RWPE1 (cell line): Measurements from ENCODE around the gene SHB.

Experiments
- CTCF ChIA-PET: fragments of 350-600 bp; sonication (Branson Sonifier 250); formaldehyde crosslinking; extraction: SDS; loops from one replicate; lab custom pipeline; 2021; lab: Yijun Ruan, JAX
- POLR2A ChIA-PET: fragments of 400-600 bp; formaldehyde crosslinking; extraction: SDS; loops from one replicate; lab custom pipeline; 2020; ENCODE audit warnings: antibody characterized with exemption; ENCODE audit not compliant: low non-redundant PET; lab: Yijun Ruan, JAX
- DNase-seq: peaks from one replicate; pipeline ENCODE4 v3.0.0; 2012; ENCODE audit warnings: low spot score
- H3K27ac ChIP-seq: fragments of 450-650 bp; 2 replicates; pipeline ENCODE4 v1.5.1; 2017
- TF ChIP-seq, protein P1 (sequence below): fragments of 450-650 bp; conservative IDR thresholded peaks from 2 replicates; pipeline ENCODE4 v1.5.1; 2017; ENCODE audit warnings: low read depth, mild to moderate bottlenecking

SHB gene

DNA sequence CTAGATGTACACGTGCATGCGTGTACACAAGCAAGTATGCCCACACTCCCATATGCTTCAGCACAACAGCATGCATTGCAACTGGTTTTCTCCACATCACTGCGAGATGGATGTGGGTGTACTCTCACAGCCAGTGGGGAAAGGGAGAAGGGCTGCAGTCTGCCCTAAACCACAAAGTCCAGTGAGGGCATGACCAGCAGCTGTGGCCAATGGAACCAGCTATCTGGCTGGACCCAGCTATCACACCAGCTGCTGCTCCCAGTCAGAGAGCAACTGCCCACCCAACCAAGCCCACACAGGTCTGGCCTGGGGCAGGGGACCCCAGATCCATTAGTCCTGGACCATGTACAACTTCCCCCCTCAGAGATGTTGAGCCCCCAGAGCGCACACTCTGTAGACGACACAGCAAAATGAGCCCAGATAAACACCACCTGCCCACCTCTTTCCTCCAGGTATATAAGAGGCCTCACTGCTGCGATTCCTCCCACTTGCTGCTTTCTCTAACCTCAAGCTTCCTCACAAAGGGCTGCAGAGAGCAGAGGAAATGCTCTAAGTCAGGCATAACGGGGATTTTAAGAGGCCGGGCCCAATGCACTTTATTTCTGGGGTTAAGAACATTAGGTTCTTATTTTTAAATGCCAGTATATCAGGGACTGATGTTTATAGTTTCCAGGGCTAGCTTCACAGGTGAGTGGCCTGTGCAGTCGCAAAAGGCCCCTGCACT lies 39.0 kb downstream of the SHB start:
- POLR2A ChIA-PET = no interaction called here
- no peak for DNase-seq
- TF ChIP-seq, protein P1, sequence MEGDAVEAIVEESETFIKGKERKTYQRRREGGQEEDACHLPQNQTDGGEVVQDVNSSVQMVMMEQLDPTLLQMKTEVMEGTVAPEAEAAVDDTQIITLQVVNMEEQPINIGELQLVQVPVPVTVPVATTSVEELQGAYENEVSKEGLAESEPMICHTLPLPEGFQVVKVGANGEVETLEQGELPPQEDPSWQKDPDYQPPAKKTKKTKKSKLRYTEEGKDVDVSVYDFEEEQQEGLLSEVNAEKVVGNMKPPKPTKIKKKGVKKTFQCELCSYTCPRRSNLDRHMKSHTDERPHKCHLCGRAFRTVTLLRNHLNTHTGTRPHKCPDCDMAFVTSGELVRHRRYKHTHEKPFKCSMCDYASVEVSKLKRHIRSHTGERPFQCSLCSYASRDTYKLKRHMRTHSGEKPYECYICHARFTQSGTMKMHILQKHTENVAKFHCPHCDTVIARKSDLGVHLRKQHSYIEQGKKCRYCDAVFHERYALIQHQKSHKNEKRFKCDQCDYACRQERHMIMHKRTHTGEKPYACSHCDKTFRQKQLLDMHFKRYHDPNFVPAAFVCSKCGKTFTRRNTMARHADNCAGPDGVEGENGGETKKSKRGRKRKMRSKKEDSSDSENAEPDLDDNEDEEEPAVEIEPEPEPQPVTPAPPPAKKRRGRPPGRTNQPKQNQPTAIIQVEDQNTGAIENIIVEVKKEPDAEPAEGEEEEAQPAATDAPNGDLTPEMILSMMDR = no peak
- H3K27ac ChIP-seq = peak overlapping the region; percentile 33
- CTCF ChIA-PET = interaction anchor here (0.9 kb wide), 1 partner anchor 116 kb away, joined by 5 read pairs; no protein-coding TSS in a partner anchor

DNA sequence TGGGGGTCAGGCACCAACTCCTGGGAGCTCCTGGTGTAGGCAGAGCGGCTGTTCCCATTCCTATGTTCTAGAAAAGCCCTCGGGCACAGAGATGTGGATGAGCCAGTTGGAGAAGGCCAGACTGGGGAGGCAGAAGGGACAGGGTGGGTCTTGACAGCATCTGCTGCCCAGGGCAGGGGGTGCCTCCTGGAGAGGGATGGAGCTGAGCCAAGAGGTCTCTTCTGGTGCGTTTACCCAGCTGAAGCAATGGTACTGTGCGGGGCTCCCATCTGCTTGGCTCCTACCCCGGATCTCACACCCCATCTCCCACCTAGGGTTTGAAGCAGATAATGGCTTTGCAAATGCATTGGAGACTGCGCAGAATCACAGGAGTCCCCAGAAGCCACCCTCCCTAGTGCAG lies 41.3 kb downstream of the SHB start:
- CTCF ChIA-PET = interaction anchor here (0.6 kb wide), 1 partner anchor 111 kb away, joined by 3 read pairs; no protein-coding TSS in a partner anchor
- DNase-seq = no peak
- TF ChIP-seq, protein P1 = no peak
- POLR2A ChIA-PET = no interaction called here
- peak overlapping the region; percentile 98 for H3K27ac ChIP-seq

DNA sequence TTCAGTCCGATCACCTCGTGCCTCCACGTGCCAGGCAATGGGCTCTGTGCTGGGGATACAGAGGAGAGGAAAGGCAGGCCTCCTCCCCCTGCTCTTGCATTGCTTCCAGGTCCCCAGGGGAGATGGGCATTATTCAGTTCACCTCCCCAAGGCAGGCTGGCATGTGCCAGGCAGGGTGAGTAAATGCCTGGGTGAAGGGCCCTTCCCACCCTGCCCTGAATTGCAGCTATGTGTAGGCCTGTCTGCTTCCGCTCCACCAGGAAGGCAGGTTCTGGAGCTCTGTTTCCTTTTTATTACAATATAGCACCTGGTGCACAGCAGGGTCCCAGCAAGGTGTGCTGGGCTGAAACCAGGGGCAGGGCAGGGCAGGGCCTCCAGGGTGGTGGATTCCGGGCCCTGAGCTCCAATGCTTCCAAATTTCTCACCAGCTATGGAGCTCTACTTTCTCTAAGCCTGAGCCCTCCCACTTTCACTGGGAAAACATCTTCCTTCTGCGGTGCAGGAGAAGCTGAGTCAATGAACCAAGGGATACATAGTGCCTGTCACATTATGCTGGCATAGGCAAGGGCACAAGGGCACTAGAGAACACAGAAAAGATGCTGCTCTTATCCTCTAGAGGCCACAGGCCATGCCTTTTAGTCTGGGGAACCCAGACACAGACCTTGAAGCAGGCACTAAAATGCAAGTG lies 42.0 kb downstream of the SHB start:
- no peak for DNase-seq
- ChIA-PET CTCF (no interaction called here), POLR2A (interaction anchor here (0.6 to 1.3 kb wide), 3 partner anchors 9 to 35 kb away, joined by 3 to 6 read pairs (median 4); no protein-coding TSS in a partner anchor)
- TF ChIP-seq, protein P1 = no peak
- H3K27ac ChIP-seq = peak overlapping the region; percentile 98

DNA sequence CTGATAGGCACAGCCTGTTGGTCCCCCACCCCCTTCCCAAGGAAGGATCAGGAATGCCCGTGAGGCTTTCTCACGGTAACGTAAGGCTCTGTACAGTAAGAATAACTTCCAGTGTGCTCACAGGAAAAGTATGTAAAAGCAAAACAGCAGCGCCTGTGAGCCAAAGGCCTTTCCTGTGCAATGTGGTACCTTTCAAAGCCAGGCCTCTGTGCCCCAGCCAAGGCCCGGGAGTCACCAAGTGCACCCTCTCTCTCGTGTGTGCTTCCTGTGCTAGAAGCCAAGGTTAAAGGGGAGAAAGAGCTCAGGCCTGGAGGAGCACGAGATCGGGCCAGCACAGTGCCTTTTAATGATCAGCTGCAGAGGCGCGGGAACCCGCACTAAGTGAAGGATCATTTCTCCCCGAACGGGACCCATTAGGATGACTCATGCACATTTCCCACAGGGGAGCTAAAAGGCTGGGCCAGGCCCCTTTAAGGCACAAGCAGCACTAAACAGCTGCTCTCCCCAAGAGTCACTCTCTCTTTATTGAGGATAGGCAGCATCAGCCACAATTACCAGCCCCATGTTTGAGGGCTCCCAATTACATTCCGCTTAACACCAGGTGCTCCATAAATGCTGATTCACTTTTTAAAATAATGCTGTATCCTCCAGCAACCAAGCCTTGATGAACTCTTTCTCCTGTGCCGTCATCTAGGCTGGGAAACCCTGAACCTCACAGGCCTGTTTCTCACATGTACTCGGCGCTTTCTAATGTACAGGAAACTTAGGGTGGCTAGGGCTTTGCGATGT lies 42.8 kb downstream of the SHB start:
- DNase-seq = peak; percentile 83
- ChIA-PET CTCF (no interaction called here), POLR2A (interaction anchor here (0.9 to 1.3 kb wide), 2 partner anchors 10 to 36 kb away, joined by 3 to 6 read pairs; no protein-coding TSS in a partner anchor)
- TF ChIP-seq, protein P1 = no peak
- peak overlapping the region; percentile 98 for H3K27ac ChIP-seq

DNA sequence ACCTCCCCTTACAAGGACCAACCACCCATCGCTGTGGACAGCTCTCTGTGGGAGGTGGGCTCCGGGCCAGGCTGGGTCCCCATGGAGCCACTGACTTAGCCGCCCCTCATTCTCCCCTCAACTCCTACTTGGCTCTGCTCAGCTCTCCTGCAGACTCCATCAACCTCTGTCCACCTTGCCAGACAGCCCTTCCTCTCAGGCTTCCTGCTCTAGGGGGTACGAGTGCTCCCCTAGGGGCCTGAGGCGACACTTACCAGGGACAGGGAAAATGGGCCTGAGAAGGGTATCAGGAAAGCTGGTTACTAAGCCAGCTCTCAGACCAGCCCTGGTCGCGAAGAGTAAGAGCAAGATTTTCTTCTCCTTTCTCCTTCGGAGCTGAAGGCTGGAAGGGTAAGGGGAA lies 43.9 kb downstream of the SHB start:
- DNase-seq = no peak
- POLR2A ChIA-PET = interaction anchor here (0.6 kb wide), 2 partner anchors 8 to 12 kb away, joined by 3 read pairs; no protein-coding TSS in a partner anchor
- peak overlapping the region; percentile 98 for H3K27ac ChIP-seq
- CTCF ChIA-PET = interaction anchor here (2.5 kb wide), 1 partner anchor 42 kb away, joined by 7 read pairs; no protein-coding TSS in a partner anchor
- TF ChIP-seq, protein P1 = no peak
